ENCODE data around the gene RASD1.
"Not testable (repeated sequence)": the region's sequence is repeated elsewhere in the genome, so short reads cannot be mapped to it uniquely, and the experiment has no call there.

RASD1 gene

GRCh38 chr17:17460038-17460437, 36.2 kb downstream of the RASD1 start:
- intact Hi-C loops (cut with DNase I) = no loop called here
- no peak for DNase-seq

- DNase-seq = no peak
- intact Hi-C loops (cut with DNase I) = no loop called here
These were observed 38.5 kb downstream of the RASD1 start for GRCh38 chr17:17457680-17458079.

- intact Hi-C loops (cut with DNase I) = no loop called here
These were observed 39.9 kb downstream of the RASD1 start for GRCh38 chr17:17456251-17456650.

GRCh38 chr17:17455173-17455572, 41.0 kb downstream of the RASD1 start:
- intact Hi-C loops (cut with DNase I) = no loop called here
- peak in 1 of 42 donors; percentile 5 for DNase-seq

More at GRCh38 chr17:17456251-17456650, 39.9 kb downstream of the RASD1 start:
- DNase-seq = no peak

- DNase-seq; intact Hi-C loops (cut with DNase I): not testable (repeated sequence)
These were observed 41.5 kb downstream of the RASD1 start for GRCh38 chr17:17454700-17455099.

GRCh38 chr17:17454276-17454675, 41.9 kb downstream of the RASD1 start:
- intact Hi-C loops (cut with DNase I) = no loop called here
- no peak for DNase-seq

GRCh38 chr17:17453088-17453487, 43.1 kb downstream of the RASD1 start:
- intact Hi-C loops (cut with DNase I) = no loop called here
- DNase-seq = peak in 1 of 42 donors; percentile 37

GRCh38 chr17:17448723-17449122, 47.5 kb downstream of the RASD1 start:
- intact Hi-C loops (cut with DNase I) = no loop called here
- DNase-seq = peak in 1 of 42 donors; percentile 12

- peak in 1 of 42 donors; percentile 34 for DNase-seq
- intact Hi-C loops (cut with DNase I) = no loop called here
These were observed 48.1 kb downstream of the RASD1 start for GRCh38 chr17:17448076-17448475.

- intact Hi-C loops (cut with DNase I) = no loop called here
- DNase-seq = peak in 1 of 42 donors; percentile 43
These were observed 48.9 kb downstream of the RASD1 start for GRCh38 chr17:17447264-17447663.

- DNase-seq = peak in 1 of 42 donors; percentile 28
- intact Hi-C loops (cut with DNase I) = no loop called here
These were observed 49.5 kb downstream of the RASD1 start for GRCh38 chr17:17446666-17447155.

GRCh38 chr17:17445925-17446665, 50.1 kb downstream of the RASD1 start:
- DNase-seq = peak in 1 of 42 donors; percentile 13
- intact Hi-C loops (cut with DNase I) = no loop called here

GRCh38 chr17:17445296-17445924, 50.8 kb downstream of the RASD1 start:
- DNase-seq = peak in 1 of 42 donors; percentile 37
- intact Hi-C loops (cut with DNase I) = no loop called here

All from head of caudate nucleus (tissue), 42 donors.